HG03432 (cell line): ENCODE data around the gene KRT72.

ENCODE experiments used
- ATAC-seq: cut with Tn5 transposase; IDR thresholded peaks from one replicate; pipeline ENCODE4 v1.9.1; 2021; ENCODE audit warnings: mild to moderate bottlenecking, moderate library complexity; ENCODE audit not compliant: unreplicated experiment

The KRT72 gene

GRCh38 chr12:52581481-52581880 lies 19.8 kb downstream of the KRT72 start:
- ATAC-seq, result no peak

- ATAC-seq, result no peak
These were observed 20.2 kb downstream of the KRT72 start for GRCh38 chr12:52581066-52581465.

- ATAC-seq, result no peak
These were observed 20.8 kb downstream of the KRT72 start for GRCh38 chr12:52580496-52580895.

GRCh38 chr12:52579468-52580465 lies 21.5 kb downstream of the KRT72 start:
- no peak for ATAC-seq

- ATAC-seq, result no peak
These were observed 22.8 kb downstream of the KRT72 start for GRCh38 chr12:52578469-52578868.

- ATAC-seq, result no peak
These were observed 23.9 kb downstream of the KRT72 start for GRCh38 chr12:52577316-52577715.

GRCh38 chr12:52575948-52576347 lies 25.3 kb downstream of the KRT72 start:
- no peak for ATAC-seq

- ATAC-seq, result no peak
These were observed 26.0 kb downstream of the KRT72 start for GRCh38 chr12:52575256-52575655.

- ATAC-seq, result no peak
These were observed 27.5 kb downstream of the KRT72 start, which contains the start of gene KRT74 for GRCh38 chr12:52573743-52574142. Gene KRT74 (minus strand): TSS chr12:52573843. CDS start chr12:52573777, 66 bp downstream.

GRCh38 chr12:52573306-52573705 lies 28.0 kb downstream of the KRT72 start:
- ATAC-seq, result no peak

- ATAC-seq, result no peak
These were observed 30.8 kb downstream of the KRT72 start for GRCh38 chr12:52570511-52570910.

- ATAC-seq, result no peak
These were observed 33.2 kb downstream of the KRT72 start for GRCh38 chr12:52568111-52568510.

GRCh38 chr12:52566847-52567291 lies 34.4 kb downstream of the KRT72 start:
- no peak for ATAC-seq

- ATAC-seq, result no peak
These were observed 36.7 kb downstream of the KRT72 start for GRCh38 chr12:52564582-52564981.

GRCh38 chr12:52561880-52562449 lies 39.3 kb downstream of the KRT72 start:
- ATAC-seq, result no peak

- ATAC-seq, result no peak
These were observed 41.3 kb downstream of the KRT72 start for GRCh38 chr12:52559979-52560378.

GRCh38 chr12:52558781-52559445 lies 42.4 kb downstream of the KRT72 start:
- no peak for ATAC-seq

- ATAC-seq, result no peak
These were observed 43.8 kb downstream of the KRT72 start for GRCh38 chr12:52557476-52557875.

GRCh38 chr12:52555577-52555976 lies 45.7 kb downstream of the KRT72 start:
- ATAC-seq, result no peak

- ATAC-seq, result no peak
These were observed 48.5 kb downstream of the KRT72 start, which contains the start of gene KRT71 for GRCh38 chr12:52552681-52553195. Gene KRT71 (minus strand): TSS chr12:52553145. CDS start chr12:52553077, 68 bp downstream.

- ATAC-seq, result no peak
These were observed 49.2 kb downstream of the KRT72 start for GRCh38 chr12:52552055-52552454.
